DMS79 treated with DMSO at 0.1 percent for 48 hours (cell line): ENCODE data around the gene GLTPD2.
"Not testable (repeated sequence)": the region's sequence is repeated elsewhere in the genome, so short reads cannot be mapped to it uniquely, and the experiment has no call there.

Experiments
- DNase-seq: peaks from one replicate; lab custom pipeline; 2025; lab: John Stamatoyannopoulos, UW

The GLTPD2 gene

GRCh38 chr17:4808378-4808767, 19.6 kb downstream of the GLTPD2 start:
- DNase-seq, result peak; percentile 19

- peak; percentile 20 for DNase-seq
Measured at GRCh38 chr17:4810696-4811290, 22.0 kb downstream of the GLTPD2 start.

GRCh38 chr17:4811471-4811870, 22.7 kb downstream of the GLTPD2 start:
- no peak for DNase-seq

GRCh38 chr17:4812690-4813089, 23.9 kb downstream of the GLTPD2 start:
- no peak for DNase-seq

- no peak for DNase-seq
Measured at GRCh38 chr17:4815043-4815675, 26.4 kb downstream of the GLTPD2 start.

GRCh38 chr17:4816826-4817225, 28.1 kb downstream of the GLTPD2 start:
- no peak for DNase-seq

- DNase-seq, result no peak
Measured at GRCh38 chr17:4818276-4818675, 29.5 kb downstream of the GLTPD2 start.

- no peak for DNase-seq
Measured at GRCh38 chr17:4822835-4823234, 34.1 kb downstream of the GLTPD2 start.

GRCh38 chr17:4823373-4824089, 34.8 kb downstream of the GLTPD2 start:
- peak; percentile 18 for DNase-seq

GRCh38 chr17:4827399-4827798, 38.6 kb downstream of the GLTPD2 start:
- DNase-seq, result no peak

- DNase-seq, result not testable (repeated sequence)
Measured at GRCh38 chr17:4832829-4833177, 44.0 kb downstream of the GLTPD2 start.

- peak; percentile 78 for DNase-seq
Measured at GRCh38 chr17:4833178-4833940, 44.6 kb downstream of the GLTPD2 start, which contains the start of gene MINK1. Gene MINK1 (plus strand): TSS chr17:4833340. CDS start chr17:4833584, 244 bp downstream.

- DNase-seq, result peak; percentile 34
Measured at GRCh38 chr17:4833941-4834680, 45.3 kb downstream of the GLTPD2 start.

- no peak for DNase-seq
Measured at GRCh38 chr17:4834681-4835020, 45.9 kb downstream of the GLTPD2 start.

GRCh38 chr17:4836221-4836620, 47.5 kb downstream of the GLTPD2 start:
- no peak for DNase-seq

GRCh38 chr17:4837471-4838308, 48.9 kb downstream of the GLTPD2 start:
- no peak for DNase-seq

- DNase-seq, result no peak
Measured at GRCh38 chr17:4838309-4838785, 49.6 kb downstream of the GLTPD2 start.

GRCh38 chr17:4839221-4839620, 50.5 kb downstream of the GLTPD2 start:
- DNase-seq, result no peak
